IMR-90 (cell line): ENCODE results near the gene CATSPER4. TPM values are rescaled to one million over a fixed set of nuclear protein-coding genes. Genes with fewer than 3 reads are reported as not detected.
A peak's percentile ranks its signal among the peaks of the same experiment; 100 is the strongest.

ENCODE experiments used
- ATAC-seq: fragments of 200-7000 bp; cut with Tn5 transposase; 2 replicates; pipeline ENCODE4 v1.9.1; 2020; ENCODE audit warnings: low read depth, mild to moderate bottlenecking, moderate library complexity
- BruUV-seq: library from RNA; stranded (reverse); fragments of 400-500 nt; replicated peaks from 2 replicates; lab custom pipeline; 2021; lab: Mats Ljungman, UMichigan
- CTCF ChIA-PET: fragments of 300-600 bp; formaldehyde crosslinking; extraction: SDS; loops from one replicate; lab custom pipeline; 2021; ENCODE audit warnings: antibody characterized with exemption; lab: Yijun Ruan, JAX
- POLR2A ChIA-PET: fragments of 300-600 bp; sonication (Branson Sonifier 250); formaldehyde crosslinking; loops from one replicate; lab custom pipeline; 2022; ENCODE audit warnings: antibody characterized with exemption; ENCODE audit not compliant: unreplicated experiment; lab: Charles Lee
- DNase-seq: peaks from one replicate; pipeline ENCODE4 v3.0.0; 2013
- H2AFZ ChIP-seq: replicated peaks from 2 replicates; pipeline ENCODE3; 2013; ENCODE audit warnings: low read length, mild to moderate bottlenecking; ENCODE audit not compliant: poor library complexity
- H2AK5ac ChIP-seq: 2 replicates; pipeline ENCODE4 v1.6.1; 2013; ENCODE audit warnings: low read depth, low read length, inconsistent platforms
- H2AK9ac ChIP-seq: replicated peaks from 2 replicates; pipeline ENCODE3; 2013; ENCODE audit warnings: mild to moderate bottlenecking, low read depth, low read length, moderate library complexity; ENCODE audit not compliant: poor library complexity
- H2BK120ac ChIP-seq: 2 replicates; pipeline ENCODE4 v1.6.1; 2013; ENCODE audit warnings: low read depth, low read length, inconsistent platforms
- H2BK15ac ChIP-seq: 3 replicates; pipeline ENCODE4 v1.6.1; 2013; ENCODE audit warnings: low read depth, low read length, inconsistent platforms
- H2BK20ac ChIP-seq: 2 replicates; pipeline ENCODE4 v1.6.1; 2013; ENCODE audit warnings: low read depth, mild to moderate bottlenecking, inconsistent platforms, low read length, moderate library complexity
- H2BK5ac ChIP-seq: 2 replicates; pipeline ENCODE4 v1.6.1; 2013; ENCODE audit warnings: mild to moderate bottlenecking, low read depth, low read length, inconsistent platforms; ENCODE audit not compliant: poor library complexity, severe bottlenecking
- H3K14ac ChIP-seq: replicated peaks from 2 replicates; pipeline ENCODE4 v1.6.1; 2013; ENCODE audit warnings: low read depth, low read length, inconsistent platforms
- H3K18ac ChIP-seq: 2 replicates; pipeline ENCODE4 v1.6.1; 2013; ENCODE audit warnings: low read depth, low read length, control low read depth
- H3K23ac ChIP-seq: 2 replicates; pipeline ENCODE4 v1.6.1; 2013; ENCODE audit warnings: low read depth, low read length, inconsistent platforms
- H3K27ac ChIP-seq: 2 replicates; pipeline ENCODE4 v1.5.1; 2013; ENCODE audit warnings: mild to moderate bottlenecking, control low read depth, low read length; ENCODE audit not compliant: insufficient read depth
- H3K27me3 ChIP-seq: 2 replicates; pipeline ENCODE4 v1.6.1; 2013; ENCODE audit warnings: low read length; ENCODE audit not compliant: control insufficient read depth, insufficient read depth
- H3K36me3 ChIP-seq: 2 replicates; pipeline ENCODE4 v1.6.1; 2013; ENCODE audit warnings: low read length, mixed read lengths; ENCODE audit not compliant: control insufficient read depth, insufficient read depth
- H3K4ac ChIP-seq: 2 replicates; pipeline ENCODE4 v1.6.1; 2013; ENCODE audit warnings: low read depth, low read length, inconsistent platforms
- H3K4me1 ChIP-seq: 2 replicates; pipeline ENCODE4 v1.6.1; 2013; ENCODE audit warnings: low read length, mixed read lengths; ENCODE audit not compliant: control insufficient read depth, insufficient read depth
- H3K4me2 ChIP-seq: 2 replicates; pipeline ENCODE4 v1.6.1; 2013; ENCODE audit warnings: low read depth, mild to moderate bottlenecking, control low read depth, low read length, moderate library complexity
- H3K4me3 ChIP-seq: 2 replicates; pipeline ENCODE4 v1.5.1; 2013; ENCODE audit warnings: low read depth, mild to moderate bottlenecking, control low read depth, low read length, moderate library complexity; ENCODE audit not compliant: insufficient read depth
- H3K56ac ChIP-seq: 2 replicates; pipeline ENCODE4 v1.6.1; 2013; ENCODE audit warnings: low read length, inconsistent platforms; ENCODE audit not compliant: insufficient read depth; ENCODE audit errors: extremely low read depth
- H3K79me1 ChIP-seq, 2 experiments: 2 replicates each; pipeline ENCODE4 v1.6.1; 2013; ENCODE audit warnings: low read length in 2 of 2, inconsistent platforms in 1 of 2, low read depth in 1 of 2
- H3K9ac ChIP-seq: 2 replicates; pipeline ENCODE4 v1.6.1; 2013; ENCODE audit warnings: low read depth, low read length, control low read depth
- H3K9me1 ChIP-seq: 2 replicates; pipeline ENCODE4 v1.6.1; 2013; ENCODE audit warnings: low read length, inconsistent platforms; ENCODE audit not compliant: insufficient read depth
- H3K9me3 ChIP-seq: 2 replicates; pipeline ENCODE4 v1.6.1; 2013; ENCODE audit warnings: low read length; ENCODE audit not compliant: control insufficient read depth, insufficient read depth
- H4K20me1 ChIP-seq: 2 replicates; pipeline ENCODE4 v1.6.1; 2013; ENCODE audit warnings: low read length, inconsistent platforms; ENCODE audit not compliant: insufficient read depth
- H4K5ac ChIP-seq: 2 replicates; pipeline ENCODE4 v1.6.1; 2013; ENCODE audit warnings: mild to moderate bottlenecking, low read depth, low read length, control low read depth
- H4K8ac ChIP-seq, 2 experiments: 2 replicates each; pipeline ENCODE4 v1.6.1; 2013; ENCODE audit warnings: low read depth in 2 of 2, low read length in 2 of 2, control low read depth in 1 of 2, inconsistent platforms in 1 of 2
- H4K91ac ChIP-seq: 2 replicates; pipeline ENCODE4 v1.6.1; 2013; ENCODE audit warnings: low read depth, low read length, inconsistent platforms; ENCODE audit not compliant: insufficient read depth
- BHLHE40 ChIP-seq: fragments of 150-350 bp; IDR thresholded peaks from 2 replicates; pipeline ENCODE4 v1.6.1; 2016; ENCODE audit warnings: mild to moderate bottlenecking, low read depth, low read length
- CHD1 ChIP-seq: IDR thresholded peaks from 2 replicates; pipeline ENCODE4 v1.6.1; 2012; ENCODE audit warnings: low read depth, low read length, improper control_type of control experiment
- FOS ChIP-seq: fragments of 150-350 bp; IDR thresholded peaks from 2 replicates; pipeline ENCODE4 v1.6.1; 2016; ENCODE audit warnings: low read depth, low read length
- MAFK ChIP-seq: IDR thresholded peaks from 2 replicates; pipeline ENCODE4 v1.6.1; 2012; ENCODE audit warnings: low read depth, low read length, improper control_type of control experiment
- MAZ ChIP-seq: IDR thresholded peaks from 2 replicates; pipeline ENCODE4 v1.6.1; 2012; ENCODE audit warnings: low read depth, mild to moderate bottlenecking, low read length, improper control_type of control experiment, moderate library complexity, borderline replicate concordance
- MXI1 ChIP-seq: IDR thresholded peaks from 2 replicates; pipeline ENCODE4 v1.6.1; 2012; ENCODE audit warnings: low read depth, mild to moderate bottlenecking, low read length, moderate library complexity, borderline replicate concordance
- NFE2L2 ChIP-seq: fragments of 150-350 bp; IDR thresholded peaks from 2 replicates; pipeline ENCODE4 v1.6.1; 2016; ENCODE audit warnings: low read depth, mild to moderate bottlenecking, low read length
- POLR2A ChIP-seq: IDR thresholded peaks from 2 replicates; pipeline ENCODE4 v1.6.1; 2012; ENCODE audit warnings: mild to moderate bottlenecking, low read depth, low read length
- RAD21 ChIP-seq: IDR thresholded peaks from 2 replicates; pipeline ENCODE4 v1.6.1; 2012; ENCODE audit warnings: low read length, improper control_type of control experiment
- RCOR1 ChIP-seq: IDR thresholded peaks from 2 replicates; pipeline ENCODE4 v1.6.1; 2012; ENCODE audit warnings: mild to moderate bottlenecking, low read length, improper control_type of control experiment; ENCODE audit not compliant: insufficient replicate concordance
- RFX5 ChIP-seq: IDR thresholded peaks from 2 replicates; pipeline ENCODE4 v1.8.0; 2012; ENCODE audit warnings: low read depth, mild to moderate bottlenecking, low read length, moderate library complexity
- SMC3 ChIP-seq: fragments of 150-350 bp; IDR thresholded peaks from 2 replicates; pipeline ENCODE4 v1.6.1; 2016; ENCODE audit warnings: low read depth, mild to moderate bottlenecking, antibody characterized with exemption, low read length, moderate library complexity
- WGBS, 2 experiments: methylation state at CpG; one replicate each; pipeline versions ENCODE4 v1.1.5 to v1.1.7; 2013; ENCODE audit warnings: missing lambda C conversion rate in 2 of 2; ENCODE audit not compliant: insufficient read length in 1 of 2; ENCODE audit errors: extremely low coverage in 2 of 2; 5-methylcytosine and 5-hydroxymethylcytosine counted together
- dilution Hi-C: fragments of 300-500 bp; cut with HindIII; formaldehyde crosslinking; loops from one replicate; pipeline ENCODE4 v1.14.3; 2018; ENCODE audit warnings: low sequenced_read_pairs; ENCODE audit not compliant: unreplicated experiment
- in situ Hi-C: fragments of 300-500 bp; cut with MboI; formaldehyde crosslinking; loops from 3 replicates; pipeline ENCODE4 v1.14.3; 2019; ENCODE audit warnings: low sequenced_read_pairs, inconsistent platforms, mixed read lengths
- intact Hi-C: fragments of 100-400 bp; cut with micrococcal nuclease; formaldehyde crosslinking; loops from 2 replicates; pipeline ENCODE4 v1.10.0; 2022
- polyA plus RNA-seq, 3 experiments: library from polyadenylated mRNA; depleted of rRNA; stranded (reverse); fragments of >200 nt; gene quantifications; 2 replicates each; pipeline ENCODE4 v1.2.3, GENCODE V29; 2012; ENCODE audit warnings: low replicate concordance in 1 of 3
- total RNA-seq: library from RNA; depleted of rRNA; stranded (reverse); fragments of >200 nt; gene quantifications from 2 replicates; pipeline ENCODE4 v1.2.3, GENCODE V29; 2012
- TF ChIP-seq, protein P1 (sequence below): conservative IDR thresholded peaks from 2 replicates; pipeline ENCODE4 v1.5.1; 2012; ENCODE audit warnings: mild to moderate bottlenecking, low read depth, low read length, improper control_type of control experiment
- TF ChIP-seq, protein P2 (sequence below): fragments of 150-350 bp; IDR thresholded peaks from 2 replicates; pipeline ENCODE4 v1.6.1; 2017; ENCODE audit warnings: mild to moderate bottlenecking, antibody characterized with exemption, low read length, low read depth

CATSPER4 gene
- total and polyA plus RNA-seq, 2 of the 4 experiments (the other 2 are of a cell fraction) = not detected

DNA sequence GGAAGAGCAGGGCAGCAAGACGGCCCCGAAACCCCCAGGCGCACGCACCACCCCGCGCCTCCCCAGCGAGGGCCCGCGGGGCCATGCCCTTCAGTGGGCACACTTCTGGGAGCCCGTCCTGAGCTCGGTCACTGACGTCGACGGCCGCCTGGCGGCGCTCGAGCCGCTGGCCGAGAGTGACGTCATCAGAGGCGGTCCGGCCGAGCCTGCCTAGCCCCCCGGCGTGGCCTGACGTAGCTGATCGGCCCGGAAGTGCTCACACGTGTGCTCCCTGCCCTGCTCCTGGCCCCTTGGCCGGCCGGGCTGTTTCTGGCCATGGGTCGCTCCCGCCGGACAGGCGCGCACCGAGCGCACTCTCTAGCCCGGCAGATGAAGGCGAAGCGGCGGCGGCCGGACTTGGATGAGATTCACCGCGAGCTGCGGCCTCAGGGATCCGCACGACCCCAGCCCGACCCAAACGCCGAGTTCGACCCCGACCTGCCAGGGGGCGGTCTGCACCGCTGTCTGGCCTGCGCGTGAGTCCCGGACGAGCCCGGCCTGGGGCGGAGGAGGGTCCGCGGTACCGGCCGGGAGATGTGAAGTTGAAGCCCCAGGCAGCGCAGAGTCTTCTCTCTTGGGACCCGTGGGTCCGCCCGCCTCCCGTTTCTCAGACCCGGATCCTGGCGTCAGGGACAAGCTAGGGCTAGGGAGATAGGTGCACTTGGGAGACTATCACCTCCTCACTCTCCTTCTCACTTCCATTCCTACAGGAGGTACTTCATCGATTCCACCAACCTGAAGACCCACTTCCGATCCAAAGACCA lies 20.5 kb upstream of the CATSPER4 start, which contains the start of gene ZNF593 (continued):
- peak; percentile 55 for TF ChIP-seq RAD21

DNA sequence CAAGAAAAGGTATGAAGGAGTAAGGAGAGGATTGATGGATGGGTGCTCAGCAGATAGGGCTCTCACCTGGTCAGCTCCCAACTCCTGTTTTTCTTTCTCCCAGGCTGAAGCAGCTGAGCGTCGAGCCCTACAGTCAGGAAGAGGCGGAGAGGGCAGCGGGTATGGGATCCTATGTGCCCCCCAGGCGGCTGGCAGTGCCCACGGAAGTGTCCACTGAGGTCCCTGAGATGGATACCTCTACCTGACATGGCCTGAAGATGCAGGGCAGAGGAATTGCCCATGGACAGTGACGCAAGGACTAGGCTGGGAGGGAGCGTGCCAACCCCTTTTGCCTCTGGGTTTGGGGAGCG lies 20.0 kb upstream of the CATSPER4 start:
- dilution Hi-C loops = no loop called here
- Histone ChIP-seq H3K18ac (no peak overlapping the region), H2AFZ (peak overlapping the region; percentile 97), H3K56ac (peak overlapping the region; percentile 38; the same call in 1 of the 2 replicates), H2AK9ac (peak overlapping the region; percentile 95), H4K5ac (peak overlapping the region; percentile 28), H2BK120ac (no peak overlapping the region), H2BK5ac (no peak overlapping the region), H4K91ac (peak overlapping the region; percentile 25; the same call in 1 of the 2 replicates), H2BK15ac (no peak overlapping the region), H3K36me3 (0 out of 2 replicates have a peak, but pooled peaks cover 2% of the 10 kb centered on the region), H3K4me3 (peak overlapping the region; percentile 84), H4K20me1 (no peaks in the 10 kb centered on the region), H4K8ac (peak overlapping the region; percentile 67 to 91), H2AK5ac (peak overlapping the region; percentile 88), H3K79me1 (peaks cover 4 to 19% of the 10 kb centered on the region in 2 experiments), H3K23ac (peak overlapping the region; percentile 77), H3K4ac (peak overlapping the region; percentile 78), H3K9ac (peak overlapping the region; percentile 89), H3K14ac (peak overlapping the region; percentile 85), H3K4me1 (peaks cover 5% of the 10 kb centered on the region; the same call in 1 of the 2 replicates), H3K9me3 (no peaks in the 10 kb centered on the region), H3K27ac (peak overlapping the region; percentile 66), H3K4me2 (peak overlapping the region; percentile 91), H3K9me1 (peaks cover 6% of the 10 kb centered on the region; the same call in 1 of the 2 replicates), H2BK20ac (no peak overlapping the region), H3K27me3 (no peaks in the 10 kb centered on the region; the same call in 1 of the 2 replicates)
- in situ Hi-C loops = no loop called here
- intact Hi-C loops = no loop called here
- ChIA-PET POLR2A (no interaction called here), CTCF (interaction anchor here (0.8 to 1.8 kb wide), 3 partner anchors 15 to 154 kb away, joined by 3 to 8 read pairs (median 6); partner anchors contain the start of gene CEP85)
- WGBS, 2 experiments = 75% methylated on average over 3 of the region's 9 CpGs; no CpG with 5 or more reads in 1 of the 2 experiments
- BruUV-seq = no TSS peak
- ATAC-seq = no peak
- DNase-seq = no peak
- TF ChIP-seq SMC3 (no peak), CHD1 (no peak), POLR2A (no peak), MAZ (no peak), FOS (no peak), BHLHE40 (no peak), RFX5 (no peak), MXI1 (no peak), NFE2L2 (no peak), MAFK (no peak), RCOR1 (no peak)
- TF ChIP-seq, protein P1, sequence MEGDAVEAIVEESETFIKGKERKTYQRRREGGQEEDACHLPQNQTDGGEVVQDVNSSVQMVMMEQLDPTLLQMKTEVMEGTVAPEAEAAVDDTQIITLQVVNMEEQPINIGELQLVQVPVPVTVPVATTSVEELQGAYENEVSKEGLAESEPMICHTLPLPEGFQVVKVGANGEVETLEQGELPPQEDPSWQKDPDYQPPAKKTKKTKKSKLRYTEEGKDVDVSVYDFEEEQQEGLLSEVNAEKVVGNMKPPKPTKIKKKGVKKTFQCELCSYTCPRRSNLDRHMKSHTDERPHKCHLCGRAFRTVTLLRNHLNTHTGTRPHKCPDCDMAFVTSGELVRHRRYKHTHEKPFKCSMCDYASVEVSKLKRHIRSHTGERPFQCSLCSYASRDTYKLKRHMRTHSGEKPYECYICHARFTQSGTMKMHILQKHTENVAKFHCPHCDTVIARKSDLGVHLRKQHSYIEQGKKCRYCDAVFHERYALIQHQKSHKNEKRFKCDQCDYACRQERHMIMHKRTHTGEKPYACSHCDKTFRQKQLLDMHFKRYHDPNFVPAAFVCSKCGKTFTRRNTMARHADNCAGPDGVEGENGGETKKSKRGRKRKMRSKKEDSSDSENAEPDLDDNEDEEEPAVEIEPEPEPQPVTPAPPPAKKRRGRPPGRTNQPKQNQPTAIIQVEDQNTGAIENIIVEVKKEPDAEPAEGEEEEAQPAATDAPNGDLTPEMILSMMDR = no peak
- TF ChIP-seq, protein P2, sequence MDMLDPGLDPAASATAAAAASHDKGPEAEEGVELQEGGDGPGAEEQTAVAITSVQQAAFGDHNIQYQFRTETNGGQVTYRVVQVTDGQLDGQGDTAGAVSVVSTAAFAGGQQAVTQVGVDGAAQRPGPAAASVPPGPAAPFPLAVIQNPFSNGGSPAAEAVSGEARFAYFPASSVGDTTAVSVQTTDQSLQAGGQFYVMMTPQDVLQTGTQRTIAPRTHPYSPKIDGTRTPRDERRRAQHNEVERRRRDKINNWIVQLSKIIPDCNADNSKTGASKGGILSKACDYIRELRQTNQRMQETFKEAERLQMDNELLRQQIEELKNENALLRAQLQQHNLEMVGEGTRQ = no peak
